Mesendoderm (in vitro differentiated cells): Measurements from ENCODE around the gene DLG4.
"Not testable (repeated sequence)": the region's sequence is repeated elsewhere in the genome, so short reads cannot be mapped to it uniquely, and the experiment has no call there.

Source experiments
- DNase-seq: peaks from one replicate; pipeline ENCODE4 v3.0.0; 2013
- H2AK5ac ChIP-seq: 2 replicates; pipeline ENCODE4 v1.6.1; 2013; ENCODE audit warnings: low read length, inconsistent platforms
- H2BK120ac ChIP-seq: 2 replicates; pipeline ENCODE4 v1.6.1; 2013; ENCODE audit warnings: low read depth, mild to moderate bottlenecking, low read length, moderate library complexity, mixed read lengths
- H2BK15ac ChIP-seq: replicated peaks from 2 replicates; pipeline ENCODE4 v1.6.1; 2013; ENCODE audit warnings: low read depth, mild to moderate bottlenecking, moderate library complexity
- H2BK5ac ChIP-seq: 2 replicates; pipeline ENCODE4 v1.6.1; 2013; ENCODE audit warnings: low read length, inconsistent platforms
- H3K18ac ChIP-seq: 2 replicates; pipeline ENCODE4 v1.6.1; 2013; ENCODE audit warnings: mild to moderate bottlenecking, low read length, mixed read lengths
- H3K23ac ChIP-seq: one replicate; pipeline ENCODE4 v1.6.1; 2013; ENCODE audit warnings: low read length
- H3K27ac ChIP-seq: 2 replicates; pipeline ENCODE4 v1.5.1; 2013; ENCODE audit warnings: low read depth, mild to moderate bottlenecking, inconsistent platforms, low read length, moderate library complexity
- H3K27me3 ChIP-seq: 2 replicates; pipeline ENCODE4 v1.6.1; 2013; ENCODE audit warnings: low read length, control low read depth, mild to moderate bottlenecking, inconsistent platforms; ENCODE audit not compliant: insufficient read depth, poor library complexity
- H3K36me3 ChIP-seq: 2 replicates; pipeline ENCODE4 v1.6.1; 2013; ENCODE audit warnings: low read length, inconsistent platforms; ENCODE audit not compliant: control insufficient read depth, insufficient read depth
- H3K4ac ChIP-seq: one replicate; pipeline ENCODE4 v1.6.1; 2013; ENCODE audit warnings: low read depth, mild to moderate bottlenecking, low read length, moderate library complexity
- H3K4me1 ChIP-seq: 2 replicates; pipeline ENCODE4 v1.6.1; 2013; ENCODE audit warnings: low read depth, low read length, inconsistent platforms; ENCODE audit not compliant: control insufficient read depth
- H3K4me2 ChIP-seq: 2 replicates; pipeline ENCODE4 v1.6.1; 2013; ENCODE audit warnings: low read length
- H3K4me3 ChIP-seq: 2 replicates; pipeline ENCODE4 v1.5.1; 2013; ENCODE audit warnings: mild to moderate bottlenecking, low read length
- H3K56ac ChIP-seq: one replicate; pipeline ENCODE4 v1.6.1; 2013; ENCODE audit warnings: low read length
- H3K79me1 ChIP-seq: 2 replicates; pipeline ENCODE4 v1.6.1; 2013; ENCODE audit warnings: low read length, inconsistent platforms
- H3K79me2 ChIP-seq: 2 replicates; pipeline ENCODE4 v1.6.1; 2013; ENCODE audit warnings: mild to moderate bottlenecking, low read length; ENCODE audit not compliant: control insufficient read depth, insufficient read depth
- H3K9ac ChIP-seq: 2 replicates; pipeline ENCODE4 v1.6.1; 2013; ENCODE audit warnings: low read length, inconsistent platforms
- H4K5ac ChIP-seq: one replicate; pipeline ENCODE4 v1.6.1; 2013; ENCODE audit warnings: low read length
- H4K8ac ChIP-seq: one replicate; pipeline ENCODE4 v1.6.1; 2013; ENCODE audit warnings: low read depth, mild to moderate bottlenecking, control low read depth, low read length, moderate library complexity
- WGBS: extraction: QIAGEN DNeasy Blood & Tissue Kit; methylation state at CpG from one replicate; pipeline ENCODE4 v1.1.7; 2013; ENCODE audit warnings: low lambda C conversion rate, missing lambda C conversion rate; ENCODE audit not compliant: insufficient coverage; ENCODE audit errors: extremely low coverage; 5-methylcytosine and 5-hydroxymethylcytosine counted together

DLG4 gene

DNA sequence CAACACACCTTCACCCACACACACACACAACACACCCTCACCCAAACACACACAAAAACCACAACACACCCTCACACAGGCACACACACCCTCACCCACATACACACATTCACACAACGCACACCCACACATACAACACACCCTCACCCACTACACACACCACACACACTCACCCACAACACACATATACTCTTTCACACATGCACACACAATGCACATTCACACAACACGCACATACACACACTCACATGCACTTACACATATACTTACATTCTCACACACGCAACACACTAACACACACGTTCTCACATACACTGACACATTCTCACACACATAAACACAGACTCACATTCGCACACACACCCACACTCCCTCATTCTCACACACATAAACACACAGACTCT is 44.3 kb downstream of the DLG4 start:
- Histone ChIP-seq H3K4me3 (no peak overlapping the region), H3K79me2 (no peaks in the 10 kb centered on the region), H3K27me3 (no peaks in the 10 kb centered on the region), H3K56ac (no peak overlapping the region), H3K4ac (no peak overlapping the region), H2BK15ac (no peak overlapping the region), H3K79me1 (no peaks in the 10 kb centered on the region), H3K4me2 (no peak overlapping the region), H3K4me1 (no peaks in the 10 kb centered on the region), H3K18ac (no peak overlapping the region), H2BK120ac (no peak overlapping the region), H4K5ac (no peak overlapping the region), H4K8ac (no peak overlapping the region), H3K23ac (no peak overlapping the region), H3K27ac (no peak overlapping the region), H2BK5ac (no peak overlapping the region), H3K9ac (no peak overlapping the region), H3K36me3 (no peaks in the 10 kb centered on the region), H2AK5ac (no peak overlapping the region)
- 100% methylated on average over 5 of the region's 5 CpGs for WGBS
- no peak for DNase-seq

DNA sequence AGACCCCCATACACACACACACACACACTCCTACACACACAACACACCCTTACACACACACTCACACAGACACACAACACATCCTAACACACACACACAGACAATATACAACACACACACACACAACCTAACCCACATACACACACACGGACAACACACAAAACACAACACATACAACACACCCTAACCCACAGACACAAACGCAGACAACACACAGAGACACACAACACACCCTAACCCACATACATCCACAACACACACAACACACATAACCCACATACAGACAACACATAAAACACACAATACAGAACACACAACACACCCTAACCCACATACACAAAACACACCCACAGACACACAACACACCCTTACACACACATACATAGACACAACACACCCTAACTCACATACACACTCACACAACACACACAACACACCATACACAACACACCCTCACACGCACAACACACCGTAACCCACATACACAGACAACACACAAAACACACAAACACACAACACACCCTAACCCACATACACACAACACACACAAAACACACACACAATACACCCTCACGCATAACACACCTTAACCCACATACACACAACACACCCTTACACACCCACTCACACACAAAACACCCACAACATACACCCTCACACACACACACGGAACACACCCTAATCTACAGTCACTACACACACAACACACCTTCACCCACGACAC is 44.9 kb downstream of the DLG4 start:
- WGBS: 100% methylated on average over 7 of the region's 7 CpGs

DNA sequence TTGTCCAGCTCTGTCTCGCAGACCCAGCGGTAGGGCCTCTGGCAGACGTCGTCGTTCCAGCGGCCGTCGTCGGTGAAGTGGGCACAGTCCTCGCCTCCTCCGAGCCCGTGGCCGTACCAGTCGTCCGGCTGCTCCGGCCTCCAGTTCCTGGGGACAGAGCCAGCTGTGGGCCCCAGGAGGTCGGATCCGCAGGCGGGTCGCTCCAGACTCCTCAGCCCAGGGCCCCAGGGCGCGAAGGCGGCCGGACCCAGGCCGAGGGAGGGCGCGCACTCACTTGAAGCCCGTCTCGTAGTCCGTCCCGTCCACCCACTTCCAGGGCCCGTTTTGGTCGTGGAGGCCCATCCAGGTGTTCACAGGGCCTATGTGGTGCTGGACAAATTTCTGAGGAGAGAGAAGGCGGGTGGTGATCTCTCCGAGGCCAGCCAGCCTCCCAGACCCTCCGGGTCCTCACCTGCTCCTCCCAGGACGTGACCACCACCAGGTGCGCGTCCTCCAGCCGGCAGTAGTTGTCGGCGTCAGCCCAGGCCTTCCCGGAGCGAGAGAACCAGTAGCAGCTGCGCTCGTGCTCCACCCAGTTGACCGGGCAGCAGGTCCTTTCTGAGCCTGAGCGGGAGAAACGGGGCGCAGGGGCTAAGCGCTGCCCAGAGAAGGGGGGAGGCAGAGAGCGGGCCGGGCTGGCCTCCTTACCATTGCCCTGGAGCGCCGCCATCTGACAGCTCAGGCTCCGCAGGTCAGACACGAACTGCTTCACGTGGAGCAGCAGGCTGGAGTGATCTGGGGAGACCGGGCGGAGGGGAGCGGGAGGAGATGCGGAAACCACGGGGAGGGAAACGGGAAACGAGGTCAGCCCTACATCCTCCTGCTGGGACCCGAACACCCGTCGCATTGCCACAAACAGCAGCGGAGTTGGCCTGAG is 45.7 kb downstream of the DLG4 start:
- H3K4me3 ChIP-seq: no peak overlapping the region
- WGBS: no CpG with 5 or more reads among the region's 69 CpGs
- H3K27me3 ChIP-seq: no peaks in the 10 kb centered on the region

More for the DNA sequence above, 44.9 kb downstream of the DLG4 start:
- Histone ChIP-seq H3K4me2 (peak overlapping the region; percentile 25), H4K8ac (no peak overlapping the region), H3K56ac (peak overlapping the region; percentile 65), H2BK120ac (no peak overlapping the region), H3K27me3 (no peaks in the 10 kb centered on the region), H3K27ac (no peak overlapping the region), H3K18ac (no peak overlapping the region), H2AK5ac (peak overlapping the region; percentile 15), H3K36me3 (no peaks in the 10 kb centered on the region), H2BK5ac (peak overlapping the region; percentile 9), H3K4me1 (no peaks in the 10 kb centered on the region), H3K79me1 (no peaks in the 10 kb centered on the region), H3K23ac (no peak overlapping the region), H3K4ac (no peak overlapping the region), H2BK15ac (no peak overlapping the region), H3K4me3 (no peak overlapping the region), H3K79me2 (no peaks in the 10 kb centered on the region), H3K9ac (peak overlapping the region; percentile 14), H4K5ac (no peak overlapping the region)
- DNase-seq: no peak

DNA sequence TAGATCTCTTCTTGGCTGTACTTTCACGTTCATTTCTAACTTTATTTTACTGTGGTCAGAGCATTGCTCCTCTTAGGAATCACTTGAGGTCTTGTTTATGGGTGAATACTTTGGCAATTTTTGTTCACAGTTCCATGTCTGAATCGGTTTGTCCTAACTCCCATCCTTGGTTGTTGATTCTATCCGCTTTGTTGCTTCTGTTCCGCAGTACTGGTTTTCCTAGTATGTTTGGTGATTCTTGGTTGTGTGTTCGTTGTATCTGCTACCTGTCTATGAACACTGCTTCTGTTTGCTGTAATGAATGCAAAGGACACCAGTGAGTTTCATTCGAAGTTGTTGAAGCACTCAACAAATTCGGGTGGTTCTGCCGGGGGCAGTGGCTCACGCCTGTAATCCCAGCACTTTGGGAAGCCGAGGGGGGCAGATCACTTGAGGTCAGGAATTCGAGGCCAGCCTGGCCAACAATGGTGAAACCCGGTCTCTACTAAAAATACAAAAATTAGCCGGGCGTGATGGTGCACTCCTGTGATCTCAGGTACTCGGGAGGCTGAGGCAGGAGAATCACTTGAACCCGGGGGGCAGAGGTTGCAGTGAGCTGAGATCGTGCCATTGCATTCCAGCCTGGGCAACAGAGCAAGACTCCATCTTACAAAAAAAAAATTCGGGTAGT is 47.0 kb downstream of the DLG4 start:
- not testable (repeated sequence) for H3K4ac ChIP-seq, H2AK5ac ChIP-seq, H4K8ac ChIP-seq, H3K4me1 ChIP-seq, H3K36me3 ChIP-seq, H3K56ac ChIP-seq, DNase-seq, H3K79me1 ChIP-seq, H3K4me2 ChIP-seq, H2BK120ac ChIP-seq, H2BK5ac ChIP-seq, H3K79me2 ChIP-seq, H2BK15ac ChIP-seq, H3K27me3 ChIP-seq, H3K27ac ChIP-seq, H4K5ac ChIP-seq, H3K9ac ChIP-seq, H3K4me3 ChIP-seq, H3K18ac ChIP-seq, H3K23ac ChIP-seq
- no CpG with 5 or more reads among the region's 18 CpGs for WGBS

More for the DNA sequence above, 45.7 kb downstream of the DLG4 start:
- H3K56ac ChIP-seq: peak overlapping the region; percentile 73
- no peak overlapping the region for H4K8ac ChIP-seq
- peak overlapping the region; percentile 44 for H3K9ac ChIP-seq
- no peak overlapping the region for H3K27ac ChIP-seq
- no peak overlapping the region for H3K4ac ChIP-seq
- H3K79me2 ChIP-seq: no peaks in the 10 kb centered on the region
- H2BK5ac ChIP-seq: no peak overlapping the region
- H3K36me3 ChIP-seq: no peaks in the 10 kb centered on the region
- no peak overlapping the region for H2BK120ac ChIP-seq
- no peak overlapping the region for H2AK5ac ChIP-seq
- no peak overlapping the region for H3K18ac ChIP-seq
- H3K23ac ChIP-seq: no peak overlapping the region
- no peak overlapping the region for H4K5ac ChIP-seq
- H3K4me1 ChIP-seq: no peaks in the 10 kb centered on the region
- no peaks in the 10 kb centered on the region for H3K79me1 ChIP-seq
- peak overlapping the region; percentile 25 for H3K4me2 ChIP-seq
- no peak overlapping the region for H2BK15ac ChIP-seq
- peak; percentile 93 for DNase-seq

DNA sequence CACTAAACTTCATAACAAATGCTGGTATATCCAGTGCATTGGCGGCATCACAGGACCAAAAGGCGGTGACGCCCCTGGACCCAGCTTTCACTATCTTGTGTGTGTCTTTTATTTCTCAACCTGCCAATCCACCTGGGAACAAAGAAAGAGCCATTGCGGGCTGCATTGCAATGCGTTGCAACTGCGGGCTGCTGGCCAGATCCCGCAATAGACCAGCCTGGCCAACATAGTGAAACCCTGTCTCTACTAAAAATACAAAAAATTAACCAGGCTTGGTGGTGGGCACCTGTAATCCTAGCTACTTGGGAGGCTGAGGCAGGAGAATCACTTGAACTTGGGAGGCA is 50.1 kb downstream of the DLG4 start:
- H3K56ac ChIP-seq, H3K4me3 ChIP-seq, H3K4me1 ChIP-seq, H4K5ac ChIP-seq, H3K27ac ChIP-seq, H3K79me1 ChIP-seq, H2AK5ac ChIP-seq, H3K79me2 ChIP-seq, H2BK15ac ChIP-seq, H3K4me2 ChIP-seq, H3K23ac ChIP-seq, H3K18ac ChIP-seq, H3K27me3 ChIP-seq, H3K4ac ChIP-seq, H4K8ac ChIP-seq, H3K36me3 ChIP-seq, H3K9ac ChIP-seq, DNase-seq, H2BK5ac ChIP-seq, H2BK120ac ChIP-seq: not testable (repeated sequence)
- WGBS: no CpG with 5 or more reads among the region's 7 CpGs
